ENCODE results near the gene SGK2.
"Not testable (repeated sequence)": the region's sequence is repeated elsewhere in the genome, so short reads cannot be mapped to it uniquely, and the experiment has no call there.

The SGK2 gene

DNA sequence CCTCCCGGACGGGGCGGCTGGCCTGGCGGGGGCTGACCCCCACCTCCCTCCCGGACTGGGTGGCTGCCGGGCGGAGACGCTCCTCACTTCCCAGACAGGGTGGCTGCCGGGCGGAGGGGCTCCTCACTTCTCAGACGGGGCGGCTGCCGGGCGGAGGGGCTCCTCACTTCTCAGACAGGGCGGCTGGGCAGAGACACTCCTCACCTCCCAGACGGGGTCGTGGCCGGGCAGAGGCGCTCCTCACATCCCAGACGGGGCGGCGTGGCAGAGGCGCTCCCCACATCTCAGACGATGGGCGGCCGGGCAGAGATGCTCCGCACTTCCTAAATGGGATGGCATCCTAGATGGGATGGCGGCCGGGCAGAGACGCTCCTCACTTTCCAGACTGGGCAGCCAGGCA, 48.5 kb downstream of the SGK2 start:
- not testable (repeated sequence) for DNase-seq

DNA sequence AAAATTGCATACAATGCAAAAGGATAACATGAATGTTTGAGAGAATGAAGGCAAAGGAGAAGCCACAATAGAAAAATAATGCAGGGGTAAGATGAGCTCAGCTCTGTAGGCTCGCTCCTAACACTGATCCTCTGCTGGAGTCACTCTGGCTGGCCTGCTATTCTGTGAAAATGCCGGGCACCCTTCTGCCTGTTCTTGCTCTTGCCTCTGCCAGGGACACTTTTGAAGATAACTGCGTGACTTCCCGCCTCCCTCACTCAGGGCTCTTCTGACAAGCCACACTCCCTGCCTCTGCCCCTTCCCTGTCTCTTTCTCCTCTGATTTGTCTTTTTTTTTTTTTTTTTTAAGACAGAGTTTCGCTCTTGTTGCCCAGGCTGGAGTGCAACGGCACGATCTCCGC, 72.8 kb downstream of the SGK2 start:
- no peak for DNase-seq
